GM19463 (cell line): ENCODE results near the gene LONRF2.

Source experiments
- ATAC-seq: cut with Tn5 transposase; IDR thresholded peaks from one replicate; pipeline ENCODE4 v1.9.1; 2021; ENCODE audit warnings: mild to moderate bottlenecking, moderate library complexity; ENCODE audit not compliant: unreplicated experiment

The LONRF2 gene

GRCh38 chr2:100301881-100302584, 20.3 kb downstream of the LONRF2 start:
- no peak for ATAC-seq

- no peak for ATAC-seq
These were observed 22.8 kb downstream of the LONRF2 start for GRCh38 chr2:100299548-100299947.

- no peak for ATAC-seq
These were observed 24.8 kb downstream of the LONRF2 start for GRCh38 chr2:100297511-100297910.

- ATAC-seq = no peak
These were observed 28.2 kb downstream of the LONRF2 start for GRCh38 chr2:100294162-100294497.

- no peak for ATAC-seq
These were observed 28.8 kb downstream of the LONRF2 start for GRCh38 chr2:100293341-100294161.

- no peak for ATAC-seq
These were observed 30.2 kb downstream of the LONRF2 start for GRCh38 chr2:100292022-100292580.

GRCh38 chr2:100291152-100291970, 30.9 kb downstream of the LONRF2 start:
- ATAC-seq = no peak

- no peak for ATAC-seq
These were observed 31.6 kb downstream of the LONRF2 start for GRCh38 chr2:100290718-100291151.

GRCh38 chr2:100289020-100289419, 33.3 kb downstream of the LONRF2 start:
- ATAC-seq = no peak

GRCh38 chr2:100286318-100286717, 36.0 kb downstream of the LONRF2 start:
- ATAC-seq = no peak

GRCh38 chr2:100285691-100286090, 36.6 kb downstream of the LONRF2 start:
- no peak for ATAC-seq

- no peak for ATAC-seq
These were observed 37.3 kb downstream of the LONRF2 start for GRCh38 chr2:100285011-100285410.

- ATAC-seq = no peak
These were observed 38.4 kb downstream of the LONRF2 start for GRCh38 chr2:100283724-100284501.

- no peak for ATAC-seq
These were observed 40.5 kb downstream of the LONRF2 start for GRCh38 chr2:100281521-100282438.

- no peak for ATAC-seq
These were observed 42.4 kb downstream of the LONRF2 start for GRCh38 chr2:100279586-100280534.

GRCh38 chr2:100278986-100279385, 43.3 kb downstream of the LONRF2 start:
- no peak for ATAC-seq

- ATAC-seq = no peak
These were observed 43.8 kb downstream of the LONRF2 start for GRCh38 chr2:100278501-100278900.

GRCh38 chr2:100277540-100278207, 44.6 kb downstream of the LONRF2 start:
- no peak for ATAC-seq
